Loucy (cell line): ENCODE results near the gene FETUB.
"Not testable (repeated sequence)": the region's sequence is repeated elsewhere in the genome, so short reads cannot be mapped to it uniquely, and the experiment has no call there.

ENCODE experiments used
- H2AFZ ChIP-seq: fragments of 200-600 bp; sonication (generic); 2 replicates; pipeline ENCODE4 v1.6.0; 2016; ENCODE audit warnings: antibody characterized with exemption, mild to moderate bottlenecking, low read length, moderate library complexity
- H3F3A ChIP-seq: fragments of 200-600 bp; 2 replicates; pipeline ENCODE4 v1.6.0; 2016; ENCODE audit warnings: antibody characterized with exemption, low read depth, mild to moderate bottlenecking
- H3K27me3 ChIP-seq: fragments of 200-600 bp; sonication (generic); 2 replicates; pipeline ENCODE4 v1.6.1; 2014; ENCODE audit warnings: low read length, mild to moderate bottlenecking; ENCODE audit not compliant: insufficient read depth, poor library complexity, severe bottlenecking
- H3K36me3 ChIP-seq: fragments of 200-600 bp; sonication (generic); 2 replicates; pipeline ENCODE4 v1.6.1; 2016; ENCODE audit warnings: low read length; ENCODE audit not compliant: insufficient read depth
- H3K4me1 ChIP-seq: fragments of 200-600 bp; sonication (generic); 2 replicates; pipeline ENCODE4 v1.5.1; 2014; ENCODE audit warnings: low read length, mild to moderate bottlenecking; ENCODE audit not compliant: insufficient read depth, poor library complexity, severe bottlenecking
- H3K4me2 ChIP-seq: fragments of 200-600 bp; sonication (generic); 2 replicates; pipeline ENCODE4 v1.6.0; 2014; ENCODE audit warnings: antibody characterized with exemption, low read length, low read depth, mild to moderate bottlenecking; ENCODE audit not compliant: poor library complexity, severe bottlenecking
- H3K4me3 ChIP-seq: fragments of 200-600 bp; sonication (generic); 2 replicates; pipeline ENCODE4 v1.5.1; 2014; ENCODE audit warnings: low read length, mild to moderate bottlenecking, mixed read lengths; ENCODE audit not compliant: poor library complexity, severe bottlenecking
- H3K79me2 ChIP-seq: fragments of 200-600 bp; sonication (generic); 2 replicates; pipeline ENCODE4 v1.6.1; 2014; ENCODE audit warnings: low read length; ENCODE audit not compliant: insufficient read depth
- H3K9ac ChIP-seq: fragments of 200-600 bp; sonication (generic); 2 replicates; pipeline ENCODE4 v1.6.0; 2014; ENCODE audit warnings: mild to moderate bottlenecking, low read depth, low read length, moderate library complexity; ENCODE audit not compliant: poor library complexity, severe bottlenecking
- H3K9me2 ChIP-seq: fragments of 200-600 bp; sonication (generic); replicated peaks from 2 replicates; pipeline ENCODE4 v1.6.1; 2016; ENCODE audit warnings: low read depth, low read length, mixed read lengths
- H3K9me3 ChIP-seq: fragments of 200-600 bp; sonication (generic); 2 replicates; pipeline ENCODE4 v1.6.1; 2014; ENCODE audit warnings: mild to moderate bottlenecking, antibody characterized with exemption, low read length, low read depth; ENCODE audit not compliant: insufficient read depth
- H4K20me1 ChIP-seq: fragments of 200-600 bp; sonication (generic); 2 replicates; pipeline ENCODE4 v1.6.0; 2014; ENCODE audit warnings: antibody characterized with exemption, low read length, mild to moderate bottlenecking; ENCODE audit not compliant: insufficient read depth, poor library complexity, severe bottlenecking
- EZH2phosphoT487 ChIP-seq: fragments of 200-600 bp; IDR thresholded peaks from 2 replicates; pipeline ENCODE4 v1.6.1; 2018; ENCODE audit warnings: antibody characterized with exemption, mild to moderate bottlenecking, moderate library complexity, borderline replicate concordance
- TF ChIP-seq, protein P1 (sequence below): fragments of 200-600 bp; sonication (generic); conservative IDR thresholded peaks from 2 replicates; pipeline ENCODE4 v1.5.1; 2014; ENCODE audit warnings: mild to moderate bottlenecking, antibody characterized with exemption, low read length

FETUB gene

DNA sequence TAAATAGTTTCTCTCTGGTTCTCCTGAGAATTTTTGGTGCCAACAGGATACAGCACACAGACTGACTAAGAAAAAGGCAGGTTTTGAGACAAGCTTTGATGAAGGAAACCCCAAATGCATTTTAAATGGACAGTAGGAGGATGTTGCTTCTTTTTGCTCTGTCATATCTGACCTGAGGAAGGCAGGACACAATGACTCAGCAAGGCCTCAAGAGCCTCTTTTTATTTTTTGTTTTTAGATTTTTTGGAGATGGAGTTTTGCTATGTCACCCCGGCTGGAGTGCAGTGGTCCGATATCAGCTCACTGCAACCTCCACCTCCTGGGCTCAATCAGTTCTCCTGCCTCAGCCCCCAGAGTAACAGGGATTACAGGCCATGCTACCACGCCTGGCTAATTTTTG, 60.1 kb downstream of the FETUB start:
- Histone ChIP-seq H3K4me2 (no peak overlapping the region), H3K9ac (no peak overlapping the region), H3F3A (no peaks in the 10 kb centered on the region), H3K27me3 (peaks cover 6% of the 10 kb centered on the region), H3K9me2 (no peaks in the 10 kb centered on the region), H4K20me1 (no peaks in the 10 kb centered on the region), H3K9me3 (no peaks in the 10 kb centered on the region), H3K4me3 (no peak overlapping the region), H3K79me2 (no peaks in the 10 kb centered on the region), H2AFZ (no peak overlapping the region), H3K4me1 (no peaks in the 10 kb centered on the region), H3K36me3 (no peaks in the 10 kb centered on the region)
- no peak for TF ChIP-seq EZH2phosphoT487
- TF ChIP-seq, protein P1, sequence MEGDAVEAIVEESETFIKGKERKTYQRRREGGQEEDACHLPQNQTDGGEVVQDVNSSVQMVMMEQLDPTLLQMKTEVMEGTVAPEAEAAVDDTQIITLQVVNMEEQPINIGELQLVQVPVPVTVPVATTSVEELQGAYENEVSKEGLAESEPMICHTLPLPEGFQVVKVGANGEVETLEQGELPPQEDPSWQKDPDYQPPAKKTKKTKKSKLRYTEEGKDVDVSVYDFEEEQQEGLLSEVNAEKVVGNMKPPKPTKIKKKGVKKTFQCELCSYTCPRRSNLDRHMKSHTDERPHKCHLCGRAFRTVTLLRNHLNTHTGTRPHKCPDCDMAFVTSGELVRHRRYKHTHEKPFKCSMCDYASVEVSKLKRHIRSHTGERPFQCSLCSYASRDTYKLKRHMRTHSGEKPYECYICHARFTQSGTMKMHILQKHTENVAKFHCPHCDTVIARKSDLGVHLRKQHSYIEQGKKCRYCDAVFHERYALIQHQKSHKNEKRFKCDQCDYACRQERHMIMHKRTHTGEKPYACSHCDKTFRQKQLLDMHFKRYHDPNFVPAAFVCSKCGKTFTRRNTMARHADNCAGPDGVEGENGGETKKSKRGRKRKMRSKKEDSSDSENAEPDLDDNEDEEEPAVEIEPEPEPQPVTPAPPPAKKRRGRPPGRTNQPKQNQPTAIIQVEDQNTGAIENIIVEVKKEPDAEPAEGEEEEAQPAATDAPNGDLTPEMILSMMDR = no peak

DNA sequence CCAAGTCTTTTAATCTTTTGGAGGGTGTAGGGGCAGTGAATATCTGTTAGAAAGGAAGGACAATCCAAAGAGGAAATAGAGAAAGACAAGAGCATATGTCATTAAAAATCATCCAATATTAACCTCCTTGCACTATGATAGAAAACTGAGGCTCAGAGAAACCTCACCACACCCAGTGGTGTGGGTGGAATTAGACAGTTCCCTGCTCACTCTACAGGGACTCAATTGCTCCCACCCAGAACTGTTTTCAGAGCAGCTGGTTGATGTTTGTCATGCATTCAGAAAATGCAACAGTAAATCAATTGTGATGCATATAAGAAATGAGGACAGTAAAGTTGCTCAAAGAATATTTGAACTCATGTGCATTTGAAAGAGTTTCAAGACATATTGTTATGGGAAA, 62.3 kb downstream of the FETUB start:
- not testable (repeated sequence) for H3K36me3 ChIP-seq

More for the DNA sequence above, 62.3 kb downstream of the FETUB start:
- not testable (repeated sequence) for H3K79me2 ChIP-seq, H3K9ac ChIP-seq, H3F3A ChIP-seq, H3K9me3 ChIP-seq, H3K9me2 ChIP-seq, H3K4me2 ChIP-seq, H2AFZ ChIP-seq, H3K27me3 ChIP-seq, H3K4me1 ChIP-seq, H4K20me1 ChIP-seq, H3K4me3 ChIP-seq
